ENCODE results near the gene USP2. TPM values are rescaled to one million over a fixed set of nuclear protein-coding genes. Genes with fewer than 3 reads are reported as not detected.
A peak's percentile ranks its signal among the peaks of the same experiment; 100 is the strongest.

The USP2 gene
- total and polyA plus RNA-seq, 8 donors, result 1.4 to 17.4 (median 2.8) TPM

- Histone ChIP-seq H3K27me3 (peaks cover 0 to 54% (median 30%) of the 10 kb centered on the region in 3 donors), H3K9me3 (no peaks in the 10 kb centered on the region), H3K4me1 (peaks cover 16 to 25% (median 20%) of the 10 kb centered on the region in 4 donors), H3K36me3 (peaks cover 0 to 6% (median 0%) of the 10 kb centered on the region in 4 donors), H3K4me3 (no peak overlapping the region), H3K27ac (peak overlapping the region in 1 of 5 donors; percentile 1)
- no peak for TF ChIP-seq POLR2A (IDR thresholded peaks at IDR 0.05)
- no peak for TF ChIP-seq EP300 (IDR thresholded peaks at IDR 0.05)
- TF ChIP-seq POLR2AphosphoS5 (IDR thresholded peaks at IDR 0.05), result no peak
- TF ChIP-seq, protein P1, sequence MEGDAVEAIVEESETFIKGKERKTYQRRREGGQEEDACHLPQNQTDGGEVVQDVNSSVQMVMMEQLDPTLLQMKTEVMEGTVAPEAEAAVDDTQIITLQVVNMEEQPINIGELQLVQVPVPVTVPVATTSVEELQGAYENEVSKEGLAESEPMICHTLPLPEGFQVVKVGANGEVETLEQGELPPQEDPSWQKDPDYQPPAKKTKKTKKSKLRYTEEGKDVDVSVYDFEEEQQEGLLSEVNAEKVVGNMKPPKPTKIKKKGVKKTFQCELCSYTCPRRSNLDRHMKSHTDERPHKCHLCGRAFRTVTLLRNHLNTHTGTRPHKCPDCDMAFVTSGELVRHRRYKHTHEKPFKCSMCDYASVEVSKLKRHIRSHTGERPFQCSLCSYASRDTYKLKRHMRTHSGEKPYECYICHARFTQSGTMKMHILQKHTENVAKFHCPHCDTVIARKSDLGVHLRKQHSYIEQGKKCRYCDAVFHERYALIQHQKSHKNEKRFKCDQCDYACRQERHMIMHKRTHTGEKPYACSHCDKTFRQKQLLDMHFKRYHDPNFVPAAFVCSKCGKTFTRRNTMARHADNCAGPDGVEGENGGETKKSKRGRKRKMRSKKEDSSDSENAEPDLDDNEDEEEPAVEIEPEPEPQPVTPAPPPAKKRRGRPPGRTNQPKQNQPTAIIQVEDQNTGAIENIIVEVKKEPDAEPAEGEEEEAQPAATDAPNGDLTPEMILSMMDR (IDR thresholded peaks at IDR 0.05), result no peak
- 76 to 91% (median 82%) methylated on average over 2 of the region's 2 CpGs for WGBS, 5 donors
- intact Hi-C loops (cut with DNase I; ENCODE audit: low total_unique reads), result no loop called here
- DNase-seq, result peak in 1 of 2 donors; percentile 45
Observed at GRCh38 chr11:119424775-119425174, 43.3 kb upstream of the USP2 start.

GRCh38 chr11:119424276-119424675 is 42.8 kb upstream of the USP2 start:
- intact Hi-C loops (cut with DNase I; ENCODE audit: low total_unique reads), result no loop called here
- Histone ChIP-seq H3K36me3 (peaks cover 0 to 9% (median 0%) of the 10 kb centered on the region in 4 donors), H3K9me3 (no peaks in the 10 kb centered on the region), H3K27me3 (peaks cover 0 to 59% (median 35%) of the 10 kb centered on the region in 3 donors), H3K4me1 (peaks cover 16 to 25% (median 20%) of the 10 kb centered on the region in 4 donors), H3K4me3 (no peak overlapping the region), H3K27ac (no peak overlapping the region)
- TF ChIP-seq, protein P1 (IDR thresholded peaks at IDR 0.05), result no peak
- TF ChIP-seq POLR2A (IDR thresholded peaks at IDR 0.05) (no peak), EP300 (IDR thresholded peaks at IDR 0.05) (no peak), POLR2AphosphoS5 (IDR thresholded peaks at IDR 0.05) (no peak)
- no peak for DNase-seq
- 71 to 85% (median 76%) methylated on average over 3 of the region's 3 CpGs for WGBS, 5 donors

DNA sequence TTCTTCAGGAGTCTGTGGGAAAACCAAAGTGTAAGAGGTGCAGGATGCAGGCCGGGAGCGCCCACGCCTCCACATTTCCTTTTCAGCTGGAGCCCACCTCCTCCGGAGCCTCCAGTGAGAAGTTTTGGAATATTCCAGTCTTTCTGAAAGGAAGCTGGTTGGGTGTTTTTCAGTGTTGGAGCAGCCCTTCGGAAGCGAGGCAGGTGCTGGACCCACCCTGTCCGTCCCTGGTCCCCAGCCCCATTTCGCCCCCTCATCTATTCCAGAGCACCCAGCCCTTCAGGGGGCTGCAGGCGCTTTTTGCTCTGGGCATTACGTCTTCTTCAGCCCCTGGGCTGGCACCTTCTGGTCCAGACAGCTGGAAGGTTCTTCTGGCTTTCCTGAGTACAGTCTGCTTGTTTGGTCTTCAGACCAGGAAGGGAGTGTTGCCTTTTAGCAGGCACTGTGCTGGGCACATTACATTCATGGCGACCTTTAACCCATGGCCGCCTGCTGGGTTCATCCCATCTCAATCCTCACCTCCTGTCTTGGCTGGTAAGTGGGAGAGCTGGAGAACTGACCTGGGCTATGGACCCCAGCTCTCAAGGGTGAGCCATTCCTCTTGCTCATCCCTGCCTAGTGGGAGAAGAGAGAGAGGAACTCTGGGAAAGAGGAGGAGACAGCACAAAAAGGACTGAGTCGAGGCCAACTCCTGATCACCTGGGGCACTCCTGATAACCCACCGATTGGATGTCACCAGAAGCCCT is 42.2 kb upstream of the USP2 start:
- H3K4me3 ChIP-seq, result peak overlapping the region; percentile 41 to 54 (median 48)
- H3K9me3 ChIP-seq, result no peaks in the 10 kb centered on the region
- WGBS, 5 donors, result 50 to 65% (median 59%) methylated on average over 13 to 14 of the region's 14 CpGs
- H3K36me3 ChIP-seq, result peaks cover 0 to 9% (median 0%) of the 10 kb centered on the region in 4 donors
- H3K4me1 ChIP-seq, result peaks cover 16 to 25% (median 20%) of the 10 kb centered on the region in 4 donors
- DNase-seq, result no peak
- H3K27ac ChIP-seq, result peak overlapping the region in 1 of 5 donors; percentile 74
- intact Hi-C loops (cut with DNase I; ENCODE audit: low total_unique reads), result no loop called here
- peaks cover 0 to 65% (median 37%) of the 10 kb centered on the region in 3 donors for H3K27me3 ChIP-seq
- TF ChIP-seq, protein P1 (IDR thresholded peaks at IDR 0.05), result no peak
- TF ChIP-seq POLR2A (IDR thresholded peaks at IDR 0.05), result no peak
- no peak for TF ChIP-seq EP300 (IDR thresholded peaks at IDR 0.05)
- no peak for TF ChIP-seq POLR2AphosphoS5 (IDR thresholded peaks at IDR 0.05)

GRCh38 chr11:119422809-119423508 is 41.5 kb upstream of the USP2 start, which contains the start of gene THY1:
THY1 (minus strand) TSS chr11:119423172; CDS start chr11:119420905, 2,267 bp downstream.
- intact Hi-C loops (cut with DNase I; ENCODE audit: low total_unique reads), result no loop called here
- peaks cover 0 to 9% (median 0%) of the 10 kb centered on the region in 4 donors for H3K36me3 ChIP-seq
- peak within 1 kb of the TSS in 2 of 5 donors; percentile 71 to 74 for H3K27ac ChIP-seq
- H3K9me3 ChIP-seq, result no peaks in the 10 kb centered on the region
- peaks cover 0 to 71% (median 37%) of the 10 kb centered on the region in 3 donors for H3K27me3 ChIP-seq
- WGBS, 5 donors, result 2 to 5% (median 3%) methylated on average over 25 to 41 of the region's 41 CpGs
- H3K4me3 ChIP-seq, result peak within 1 kb of the TSS; percentile 41 to 54 (median 48)
- peak in 1 of 2 donors; percentile 84 for DNase-seq
- peaks cover 16 to 26% (median 21%) of the 10 kb centered on the region in 4 donors for H3K4me1 ChIP-seq
- no peak for TF ChIP-seq POLR2A (IDR thresholded peaks at IDR 0.05)
- TF ChIP-seq POLR2AphosphoS5 (IDR thresholded peaks at IDR 0.05), result no peak
- TF ChIP-seq EP300 (IDR thresholded peaks at IDR 0.05), result no peak
- TF ChIP-seq, protein P1 (IDR thresholded peaks at IDR 0.05), result no peak
